Transverse colon (tissue), 4 donors: ENCODE data around the gene NXF3. TPM values are rescaled to one million over a fixed set of nuclear protein-coding genes. Genes with fewer than 3 reads are reported as not detected.
"Not testable (repeated sequence)": the region's sequence is repeated elsewhere in the genome, so short reads cannot be mapped to it uniquely, and the experiment has no call there.

Experiments
- DNase-seq: peaks from one replicate; pipeline ENCODE4 v3.0.0-alpha.2; 2019
- H3K27ac ChIP-seq, 4 donors: fragments of 200-600 bp; sonication (generic); 2 replicates each; pipeline ENCODE4 v1.5.1; 2016 to 2018; ENCODE audit warnings: inconsistent platforms in 4 of 4
- H3K27me3 ChIP-seq: fragments of 200-600 bp; sonication (generic); 2 replicates; pipeline ENCODE4 v1.5.1; 2017; ENCODE audit warnings: inconsistent platforms
- H3K36me3 ChIP-seq, 4 donors: fragments of 200-600 bp; sonication (generic); 2 replicates each; pipeline ENCODE4 v1.5.1; 2017 to 2019; ENCODE audit warnings: inconsistent platforms in 4 of 4
- H3K4me1 ChIP-seq, 4 donors: fragments of 200-600 bp; sonication (generic); 2 replicates each; pipeline ENCODE4 v1.5.1; 2017 to 2020; ENCODE audit warnings: inconsistent platforms in 4 of 4
- H3K4me3 ChIP-seq, 4 donors: fragments of 200-600 bp; sonication (generic); 1 replicate in 1 of 4; 2 replicates in 3 of 4; pipeline versions ENCODE4 v1.5.1 to v1.6.1; 2017 to 2019; ENCODE audit warnings: inconsistent platforms in 4 of 4
- H3K9me3 ChIP-seq, 2 donors: fragments of 200-600 bp; sonication (generic); 2 replicates each; pipeline ENCODE4 v1.5.1; 2017 to 2019; ENCODE audit warnings: inconsistent platforms in 2 of 2
- CTCF ChIP-seq, 5 experiments: fragments of 200-600 bp in 3 of 5; fragments of 450-650 bp in 2 of 5; sonication (generic) in 3 of 5; IDR thresholded peaks; 1 replicate in 2 of 5; 2 replicates in 3 of 5; pipeline ENCODE4 v1.5.1; 2016 to 2017; ENCODE audit warnings: antibody characterized with exemption in 5 of 5, inconsistent platforms in 3 of 5, mild to moderate bottlenecking in 2 of 5, moderate library complexity in 1 of 5
- EP300 ChIP-seq: sonication (generic); formaldehyde crosslinking; IDR thresholded peaks from one replicate; pipeline ENCODE4 v1.6.1; 2017; ENCODE audit warnings: antibody characterized with exemption, low read depth
- POLR2A ChIP-seq: fragments of 450-650 bp; IDR thresholded peaks from one replicate; pipeline ENCODE4 v1.6.1; 2016; ENCODE audit warnings: antibody characterized with exemption, mild to moderate bottlenecking, moderate library complexity
- POLR2AphosphoS5 ChIP-seq, 3 donors: sonication (generic); formaldehyde crosslinking; IDR thresholded peaks; one replicate each; pipeline ENCODE4 v1.6.1; 2016; ENCODE audit warnings: antibody characterized with exemption in 3 of 3
- WGBS, 2 donors: methylation state at CpG; one replicate each; pipeline ENCODE4 v1.1.5; 2018; ENCODE audit warnings: low coverage in 1 of 2; 5-methylcytosine and 5-hydroxymethylcytosine counted together
- in situ Hi-C, 4 donors: fragments of 200-750 bp; cut with MboI; loops; one replicate each; pipeline versions ENCODE4 v1.15.0 to v1.15.1; 2017; ENCODE audit warnings: low sequenced_read_pairs in 3 of 4, low pct_ligation_motif_present in 1 of 4, low pct_unique_long_range_greater_than_20kb in 1 of 4
- intact Hi-C: fragments of 100-400 bp; cut with DNase I; formaldehyde crosslinking; loops from one replicate; pipeline ENCODE4 v1.15.1; 2023; ENCODE audit warnings: low total_unique reads
- total RNA-seq, 4 donors: library from RNA; depleted of rRNA; stranded (reverse); fragments of >200 nt; gene quantifications; one replicate each; pipeline ENCODE4 v1.1.0, GENCODE V29; 2016

Gene NXF3
- 1 to 10 TPM in 1 of 4 donors, under 1 TPM in 1, not detected in 2; 0.64 to 2.0 TPM for total RNA-seq

- TF ChIP-seq CTCF (IDR thresholded peaks at IDR 0.05) (no peak), POLR2AphosphoS5 (IDR thresholded peaks at IDR 0.05) (no peak), EP300 (no peak), POLR2A (no peak)
- H3K4me1 ChIP-seq: no peaks in the 10 kb centered on the region
- WGBS, 2 donors: 71% methylated on average over 5 of the region's 5 CpGs; no CpG with 5 or more reads in 1 of the 2 donors
- no peaks in the 10 kb centered on the region for H3K27me3 ChIP-seq
- in situ Hi-C loops: no loop called here
- no peaks in the 10 kb centered on the region for H3K9me3 ChIP-seq
- no peak within 1 kb of the TSS for H3K27ac ChIP-seq
- H3K4me3 ChIP-seq: no peak within 1 kb of the TSS
- no peak for DNase-seq
- intact Hi-C loops: no loop called here
- no peaks in the 10 kb centered on the region for H3K36me3 ChIP-seq
Measured at GRCh38 chrX:103092942-103093341, at the start of gene NXF3. TSS of gene NXF3 (minus strand) at chrX:103093143. CDS start at chrX:103093023, 120 bp downstream.

- H3K4me3 ChIP-seq, H3K27me3 ChIP-seq, intact Hi-C loops, H3K27ac ChIP-seq, in situ Hi-C loops, H3K4me1 ChIP-seq, DNase-seq, H3K9me3 ChIP-seq, H3K36me3 ChIP-seq: not testable (repeated sequence)
- WGBS, 2 donors: 85% methylated on average over 1 of the region's 2 CpGs; no CpG with 5 or more reads in 1 of the 2 donors
Measured at GRCh38 chrX:103136528-103136927, 43.6 kb upstream of the NXF3 start.

GRCh38 chrX:103124284-103124683, 31.3 kb upstream of the NXF3 start:
- in situ Hi-C loops: no loop called here
- TF ChIP-seq POLR2AphosphoS5 (IDR thresholded peaks at IDR 0.05): no peak
- TF ChIP-seq EP300: no peak
- no peak for TF ChIP-seq POLR2A
- no peak for TF ChIP-seq CTCF (IDR thresholded peaks at IDR 0.05)

GRCh38 chrX:103120748-103121147, 27.8 kb upstream of the NXF3 start:
- Histone ChIP-seq H3K27me3 (no peaks in the 10 kb centered on the region), H3K4me3 (no peak overlapping the region), H3K9me3 (no peaks in the 10 kb centered on the region), H3K27ac (no peak overlapping the region), H3K36me3 (no peaks in the 10 kb centered on the region), H3K4me1 (no peaks in the 10 kb centered on the region)
- WGBS, 2 donors: 67 to 82% methylated on average over 2 to 5 of the region's 5 CpGs
- TF ChIP-seq EP300: no peak
- no peak for TF ChIP-seq POLR2AphosphoS5 (IDR thresholded peaks at IDR 0.05)
- no peak for TF ChIP-seq POLR2A
- no peak for TF ChIP-seq CTCF (IDR thresholded peaks at IDR 0.05)
- intact Hi-C loops (no loop called here), in situ Hi-C loops (no loop called here)
- no peak for DNase-seq

More at GRCh38 chrX:103124284-103124683, 31.3 kb upstream of the NXF3 start:
- no peak for DNase-seq
- no peaks in the 10 kb centered on the region for H3K36me3 ChIP-seq
- H3K4me3 ChIP-seq: no peak overlapping the region
- intact Hi-C loops: no loop called here
- H3K9me3 ChIP-seq: no peaks in the 10 kb centered on the region
- H3K27ac ChIP-seq: no peak overlapping the region
- no peaks in the 10 kb centered on the region for H3K4me1 ChIP-seq
- no peaks in the 10 kb centered on the region for H3K27me3 ChIP-seq

GRCh38 chrX:103116970-103117369, 24.0 kb upstream of the NXF3 start:
- H3K36me3 ChIP-seq, DNase-seq, H3K9me3 ChIP-seq, H3K27me3 ChIP-seq, in situ Hi-C loops, H3K4me3 ChIP-seq, H3K27ac ChIP-seq, intact Hi-C loops, H3K4me1 ChIP-seq: not testable (repeated sequence)
- 96% methylated on average over 9 of the region's 14 CpGs; no CpG with 5 or more reads in 1 of the 2 donors for WGBS, 2 donors

GRCh38 chrX:103109497-103109896, 16.6 kb upstream of the NXF3 start:
- intact Hi-C loops, DNase-seq, H3K4me3 ChIP-seq, H3K9me3 ChIP-seq, H3K4me1 ChIP-seq, in situ Hi-C loops, H3K27ac ChIP-seq, H3K27me3 ChIP-seq, H3K36me3 ChIP-seq: not testable (repeated sequence)
- 90 to 94% methylated on average over 2 to 6 of the region's 6 CpGs for WGBS, 2 donors
